Keratinocyte (primary cell): ENCODE results near the gene BLOC1S4. TPM values are rescaled to one million over a fixed set of nuclear protein-coding genes. Genes with fewer than 3 reads are reported as not detected.

Source experiments
- DNase-seq: peaks from one replicate; pipeline ENCODE4 v3.0.0-alpha.2; 2011; ENCODE audit warnings: low read depth, missing footprints, low spot score
- FAIRE-seq: peaks from 2 replicates; lab custom pipeline; 2011; peaks lifted over from hg19 to GRCh38; lab: Jason Lieb, UNC
- H2AFZ ChIP-seq: 2 replicates; pipeline ENCODE4 v1.6.0; 2012; ENCODE audit warnings: low read length, control low read depth, inconsistent platforms; ENCODE audit not compliant: control insufficient read depth
- H3K27ac ChIP-seq: 2 replicates; pipeline ENCODE4 v1.5.1; 2011; ENCODE audit warnings: low read length; ENCODE audit not compliant: control insufficient read depth, insufficient read depth
- H3K27me3 ChIP-seq: 3 replicates; pipeline ENCODE4 v1.6.0; 2011; ENCODE audit warnings: low read length; ENCODE audit not compliant: control insufficient read depth, insufficient read depth; ENCODE audit errors: extremely low read depth
- H3K36me3 ChIP-seq, 2 experiments: 2 replicates in 1 of 2; 3 replicates in 1 of 2; pipeline ENCODE4 v1.5.1; 2011; ENCODE audit warnings: low read length in 2 of 2, mild to moderate bottlenecking in 1 of 2; ENCODE audit not compliant: control insufficient read depth in 2 of 2, insufficient read depth in 2 of 2; ENCODE audit errors: extremely low read depth in 1 of 2
- H3K4me1 ChIP-seq: 3 replicates; pipeline ENCODE4 v1.5.1; 2011; ENCODE audit warnings: low read length; ENCODE audit not compliant: control insufficient read depth, insufficient read depth; ENCODE audit errors: extremely low read depth
- H3K4me2 ChIP-seq: 3 replicates; pipeline ENCODE4 v1.6.0; 2011; ENCODE audit warnings: low read depth, low read length; ENCODE audit not compliant: control insufficient read depth, insufficient read depth; ENCODE audit errors: extremely low read depth
- H3K4me3 ChIP-seq, 3 experiments: fragments of 200-600 bp in 1 of 3; sonication (generic) in 1 of 3; 2 replicates in 2 of 3; 3 replicates in 1 of 3; pipeline ENCODE4 v1.5.1; 2011 to 2016; ENCODE audit warnings: low read length in 3 of 3, mild to moderate bottlenecking in 3 of 3, control low read depth in 2 of 3, inconsistent platforms in 1 of 3, low read depth in 1 of 3, mixed read lengths in 1 of 3, mixed run types in 1 of 3, moderate library complexity in 1 of 3; ENCODE audit not compliant: control insufficient read depth in 2 of 3, insufficient read depth in 2 of 3; ENCODE audit errors: extremely low read depth in 1 of 3
- H3K79me2 ChIP-seq: 2 replicates; pipeline ENCODE4 v1.6.0; 2012; ENCODE audit warnings: low read length; ENCODE audit not compliant: control insufficient read depth, insufficient read depth
- H3K9ac ChIP-seq: 3 replicates; pipeline ENCODE4 v1.6.0; 2011; ENCODE audit warnings: low read length; ENCODE audit not compliant: control insufficient read depth, insufficient read depth; ENCODE audit errors: extremely low read depth
- H3K9me1 ChIP-seq: 3 replicates; pipeline ENCODE4 v1.6.0; 2011; ENCODE audit warnings: low read length; ENCODE audit not compliant: control insufficient read depth, insufficient read depth; ENCODE audit errors: extremely low read depth
- H3K9me3 ChIP-seq: 2 replicates; pipeline ENCODE4 v1.5.1; 2012; ENCODE audit warnings: low read depth, low read length; ENCODE audit not compliant: control insufficient read depth
- H4K20me1 ChIP-seq: 3 replicates; pipeline ENCODE4 v1.6.0; 2011; ENCODE audit warnings: low read length; ENCODE audit not compliant: control insufficient read depth, insufficient read depth; ENCODE audit errors: extremely low read depth
- CTCF ChIP-seq, 3 experiments: IDR thresholded peaks in 1 of 3; conservative IDR thresholded peaks in 1 of 3; optimal IDR thresholded peaks in 1 of 3; 2 replicates in 2 of 3; 3 replicates in 1 of 3; pipeline versions ENCODE3 to v1.5.1; 2011; ENCODE audit warnings: low read length in 3 of 3, mild to moderate bottlenecking in 3 of 3, moderate library complexity in 2 of 3, control low read depth in 1 of 3, inconsistent platforms in 1 of 3; ENCODE audit not compliant: insufficient read depth in 2 of 3; ENCODE audit errors: extremely low read depth in 1 of 3
- EZH2 ChIP-seq: IDR thresholded peaks from one replicate; pipeline ENCODE4 v1.6.1; 2012; ENCODE audit warnings: inconsistent platforms, mild to moderate bottlenecking, low read length, moderate library complexity
- dilution Hi-C: fragments of 300-500 bp; cut with MboI; formaldehyde crosslinking; loops from one replicate; pipeline ENCODE4 v1.7.0; 2020; ENCODE audit warnings: low sequenced_read_pairs; ENCODE audit not compliant: extremely low pct_ligation_motif_present
- polyA plus RNA-seq, 5 experiments: library from polyadenylated mRNA; depleted of rRNA in 3 of 5; stranded (reverse) in 3 of 5; stranded (forward) in 1 of 5; unstranded in 1 of 5; fragments of >200 nt; gene quantifications; 1 replicate in 1 of 5; 2 replicates in 3 of 5; 3 replicates in 1 of 5; pipeline versions ENCODE4 v1.2.1 to v1.2.3, GENCODE V29; 2011 to 2012; ENCODE audit warnings: missing spikeins in 2 of 5, low read depth in 1 of 5, low replicate concordance in 1 of 5

BLOC1S4 gene
- polyA plus RNA-seq, 1 donor (not counting 4 experiments of a cell fraction or from before 2014, with no cell fraction given), result 11.7 TPM

- H3K27ac ChIP-seq, result no peak overlapping the region
- H3K27me3 ChIP-seq, result no peaks in the 10 kb centered on the region
- FAIRE-seq, result no peak
- no peak overlapping the region for H3K4me2 ChIP-seq
- H4K20me1 ChIP-seq, result no peaks in the 10 kb centered on the region
- H3K4me1 ChIP-seq, result peaks cover under 1% of the 10 kb centered on the region
- no peak overlapping the region for H3K4me3 ChIP-seq
- H3K9me1 ChIP-seq, result no peaks in the 10 kb centered on the region
- TF ChIP-seq EZH2 (no peak), CTCF (optimal IDR thresholded peaks at IDR 0.05 in 1 of 3, IDR thresholded peaks at IDR 0.05 in 1 of 3, conservative IDR thresholded peaks at IDR 0.05 in 1 of 3; ENCODE audit: extremely low read depth in 1 of 3, insufficient read depth in 2 of 3, low read length in 3 of 3) (no peak)
- H2AFZ ChIP-seq, result no peak overlapping the region
- H3K36me3 ChIP-seq, result no peaks in the 10 kb centered on the region
- H3K79me2 ChIP-seq, result no peaks in the 10 kb centered on the region
- H3K9ac ChIP-seq, result no peak overlapping the region
- DNase-seq, result no peak
- dilution Hi-C loops, result no loop called here
- no peaks in the 10 kb centered on the region for H3K9me3 ChIP-seq
Measured at GRCh38 chr4:6682862-6683590, 32.9 kb upstream of the BLOC1S4 start.

- Histone ChIP-seq H3K4me2 (no peak overlapping the region), H3K9me3 (no peaks in the 10 kb centered on the region), H3K27me3 (no peaks in the 10 kb centered on the region), H3K27ac (no peak overlapping the region), H3K4me3 (no peak overlapping the region), H3K36me3 (no peaks in the 10 kb centered on the region), H4K20me1 (no peaks in the 10 kb centered on the region), H3K4me1 (peaks cover 17% of the 10 kb centered on the region), H3K9me1 (no peaks in the 10 kb centered on the region), H2AFZ (no peak overlapping the region), H3K9ac (no peak overlapping the region), H3K79me2 (no peaks in the 10 kb centered on the region)
- DNase-seq (no peak), FAIRE-seq (no peak)
- no peak for TF ChIP-seq CTCF (optimal IDR thresholded peaks at IDR 0.05 in 1 of 3, IDR thresholded peaks at IDR 0.05 in 1 of 3, conservative IDR thresholded peaks at IDR 0.05 in 1 of 3; ENCODE audit: extremely low read depth in 1 of 3, insufficient read depth in 2 of 3, low read length in 3 of 3)
- TF ChIP-seq EZH2, result no peak
- dilution Hi-C loops, result no loop called here
Measured at GRCh38 chr4:6684656-6685055, 31.3 kb upstream of the BLOC1S4 start.
